H1 (cell line): ENCODE data around the gene ERO1B.

Experiments
- POLR2AphosphoS5 ChIP-seq: IDR thresholded peaks from 2 replicates; pipeline ENCODE4 v1.6.1; 2011; ENCODE audit warnings: low read depth, low read length
- SP2 ChIP-seq: IDR thresholded peaks from 2 replicates; pipeline ENCODE4 v1.6.1; 2012; ENCODE audit warnings: mild to moderate bottlenecking, low read length, inconsistent platforms

GRCh38 chr1:236240675-236241074 is 41.1 kb downstream of the ERO1B start:
- no peak for TF ChIP-seq SP2
- no peak for TF ChIP-seq POLR2AphosphoS5
